Activated T-cell treated with anti-CD3 and anti-CD28 coated beads, Interleukin-2, amount 50 U/mL, for 1 hour (primary cell): ENCODE data around the gene ZSCAN1.

Source experiments
- DNase-seq: peaks from one replicate; pipeline ENCODE4 v3.0.0-alpha.2; 2020

ZSCAN1 gene

GRCh38 chr19:58042495-58043340, 8.9 kb downstream of the ZSCAN1 start:
- DNase-seq, result no peak

DNA sequence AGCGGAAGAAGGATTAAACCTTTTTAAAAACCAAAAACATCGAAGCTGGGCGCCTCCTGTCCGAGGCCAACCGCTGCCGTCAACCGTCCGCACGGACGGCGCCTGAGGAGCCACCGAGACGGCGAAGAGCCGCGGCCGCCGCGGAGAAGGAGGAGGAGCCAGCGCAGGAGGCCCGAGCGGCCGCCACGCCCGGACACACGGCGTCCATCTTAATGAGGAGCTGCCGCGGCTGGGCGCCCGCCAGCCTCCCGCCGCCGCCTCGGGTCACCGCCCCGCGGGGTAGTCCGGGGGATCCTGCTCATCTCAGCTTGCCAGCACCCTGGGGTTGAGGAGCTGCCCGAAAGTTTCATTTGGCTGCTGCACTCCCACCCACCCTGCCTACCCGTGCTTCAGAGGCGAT, 10.6 kb downstream of the ZSCAN1 start:
- DNase-seq, result no peak

GRCh38 chr19:58044886-58045285, 11.1 kb downstream of the ZSCAN1 start:
- no peak for DNase-seq

- DNase-seq, result no peak
Measured at GRCh38 chr19:58045411-58046050, 11.7 kb downstream of the ZSCAN1 start.

DNA sequence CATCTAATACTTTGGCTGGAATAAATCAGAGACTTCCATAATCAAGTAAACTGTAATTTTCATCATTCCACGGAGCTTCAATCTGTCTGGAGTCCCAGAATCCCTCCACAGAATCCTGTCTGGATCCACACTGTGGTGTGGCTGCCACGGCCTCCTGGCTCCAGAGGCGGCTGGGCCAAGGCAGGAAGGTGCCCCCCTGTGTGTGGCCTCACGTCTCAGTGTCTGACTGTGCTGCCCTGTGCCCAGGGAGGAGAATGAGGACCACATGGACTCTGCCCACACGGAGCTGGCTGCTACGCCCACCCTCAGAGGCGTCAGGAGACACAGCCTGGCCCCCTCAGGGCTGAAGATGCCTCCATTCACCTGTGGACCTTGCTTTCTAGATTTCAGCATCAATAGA, 13.0 kb downstream of the ZSCAN1 start:
- no peak for DNase-seq

- DNase-seq, result no peak
Measured at GRCh38 chr19:58047672-58048071, 13.8 kb downstream of the ZSCAN1 start.

DNA sequence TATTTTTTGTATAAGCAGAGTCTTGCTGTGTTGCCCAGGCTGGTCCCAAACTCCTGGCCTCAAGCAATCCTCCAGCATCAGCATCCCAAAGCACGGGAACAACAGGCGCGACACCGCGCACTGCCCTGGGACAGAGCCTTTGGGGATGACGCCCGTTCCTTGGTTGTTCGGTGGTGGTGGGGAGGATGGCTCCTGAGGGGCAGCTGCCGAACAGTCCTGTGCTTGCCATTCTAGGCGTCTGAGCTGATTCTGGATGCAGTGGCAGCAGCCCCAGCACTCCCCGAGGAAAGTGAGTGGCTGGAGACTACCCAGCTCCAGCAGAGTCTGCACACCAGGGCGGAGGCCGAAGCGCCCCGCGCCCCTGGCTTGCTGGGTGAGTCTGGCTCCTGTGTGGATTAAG, 18.4 kb downstream of the ZSCAN1 start:
- no peak for DNase-seq

- no peak for DNase-seq
Measured at GRCh38 chr19:58053480-58054156, 19.8 kb downstream of the ZSCAN1 start.

GRCh38 chr19:58054901-58055874, 21.4 kb downstream of the ZSCAN1 start:
- DNase-seq, result no peak

- DNase-seq, result no peak
Measured at GRCh38 chr19:58056261-58056660, 22.4 kb downstream of the ZSCAN1 start.

DNA sequence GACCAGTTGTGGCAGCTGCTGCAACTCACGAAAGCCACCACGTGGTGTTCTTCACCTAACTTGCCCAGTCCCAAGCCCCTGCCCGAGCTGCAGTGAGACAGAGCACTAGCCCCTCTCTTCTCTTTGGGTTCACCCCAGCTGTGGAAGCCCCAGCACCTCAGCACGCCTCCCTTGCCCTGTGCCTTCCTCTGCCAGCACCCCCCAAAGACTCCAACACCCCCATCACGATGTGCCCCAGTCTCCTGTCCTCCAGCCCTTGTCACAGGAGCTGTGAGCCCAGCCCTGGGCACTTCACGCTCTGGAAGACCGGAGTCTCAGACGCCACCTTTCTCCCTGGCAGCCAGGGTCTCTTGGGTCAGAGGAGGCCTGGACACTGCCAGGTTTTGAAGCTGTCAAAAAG, 23.0 kb downstream of the ZSCAN1 start:
- no peak for DNase-seq

GRCh38 chr19:58058467-58058866, 24.6 kb downstream of the ZSCAN1 start:
- no peak for DNase-seq

DNA sequence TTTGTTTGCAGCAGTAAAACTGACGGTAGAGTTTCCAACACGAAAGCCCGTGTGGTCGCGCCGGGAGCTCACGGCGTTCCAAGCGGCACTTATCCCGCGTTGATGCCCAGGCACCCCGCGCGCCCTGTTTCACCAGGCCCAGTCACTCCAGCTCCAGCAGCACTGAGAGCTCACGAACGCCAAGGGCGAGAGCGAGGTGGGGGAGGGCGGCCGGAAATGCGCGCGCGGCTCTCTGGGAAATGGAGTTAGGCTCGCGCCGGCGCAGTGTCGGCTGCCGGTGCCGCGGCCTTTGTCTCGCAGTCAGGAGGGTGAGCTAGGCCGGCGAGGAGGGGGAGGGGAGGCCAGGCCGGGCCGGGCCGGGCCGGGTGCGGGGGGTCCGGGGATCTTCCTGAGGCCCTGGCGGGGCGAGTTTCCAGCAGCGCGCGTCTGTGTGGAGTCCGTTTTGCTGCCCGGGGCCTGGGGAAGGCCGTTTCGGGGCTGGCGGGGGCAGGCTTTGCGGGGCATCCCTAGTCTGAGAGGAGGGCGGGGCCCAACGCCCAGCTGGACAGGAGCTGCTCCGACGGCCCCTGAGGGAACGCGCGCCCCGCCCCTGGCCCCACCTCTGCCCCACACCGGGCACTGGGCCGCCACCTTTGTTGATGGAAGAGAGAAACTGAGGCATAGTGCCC, 25.3 kb downstream of the ZSCAN1 start, which contains the start of gene ZNF135:
TSS of gene ZNF135 (plus strand) at position 280 of the 668 bp plus-strand sequence. CDS start 721 bp downstream, outside the sequence.
- DNase-seq, result peak; percentile 60

DNA sequence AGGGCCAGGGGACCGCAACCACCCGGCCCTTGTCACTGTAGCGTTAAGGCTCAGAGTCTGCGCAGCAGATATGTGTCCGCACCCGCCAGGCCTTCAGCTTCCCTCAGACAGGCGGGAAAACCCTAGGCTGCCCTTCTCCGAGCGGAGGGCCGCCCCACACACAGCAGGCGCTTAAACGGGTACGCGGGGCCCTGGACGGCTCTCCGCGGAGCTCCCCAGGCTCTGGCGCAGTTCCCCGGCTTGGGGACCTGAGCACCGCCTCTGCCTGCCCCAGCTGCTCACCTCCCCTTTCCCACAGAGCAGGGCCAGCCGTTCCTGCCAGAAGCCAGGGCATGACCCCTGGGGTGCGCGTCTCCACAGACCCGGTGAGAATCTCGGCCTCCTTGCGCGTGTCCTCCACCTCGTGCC, 25.9 kb downstream of the ZSCAN1 start:
- no peak for DNase-seq

DNA sequence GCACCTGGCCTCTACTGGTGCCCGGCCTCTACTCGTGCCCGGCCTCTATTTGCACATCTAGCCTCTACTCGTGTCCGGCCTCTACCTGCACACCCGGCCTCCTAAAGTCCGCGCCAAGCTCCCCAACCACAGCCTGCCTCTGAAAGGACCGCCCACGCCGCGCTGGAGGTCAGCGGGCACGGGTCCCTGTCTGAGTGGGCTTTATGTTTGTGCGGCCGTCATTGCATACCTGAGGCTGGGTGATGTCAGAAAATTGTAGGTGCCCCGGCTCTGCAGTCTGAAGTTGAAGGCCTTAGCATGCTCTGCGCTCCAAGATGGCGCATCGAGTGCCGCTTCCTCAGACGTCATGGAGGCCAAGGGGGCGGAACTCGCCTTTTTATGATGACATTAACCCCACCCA, 26.4 kb downstream of the ZSCAN1 start:
- DNase-seq, result no peak

DNA sequence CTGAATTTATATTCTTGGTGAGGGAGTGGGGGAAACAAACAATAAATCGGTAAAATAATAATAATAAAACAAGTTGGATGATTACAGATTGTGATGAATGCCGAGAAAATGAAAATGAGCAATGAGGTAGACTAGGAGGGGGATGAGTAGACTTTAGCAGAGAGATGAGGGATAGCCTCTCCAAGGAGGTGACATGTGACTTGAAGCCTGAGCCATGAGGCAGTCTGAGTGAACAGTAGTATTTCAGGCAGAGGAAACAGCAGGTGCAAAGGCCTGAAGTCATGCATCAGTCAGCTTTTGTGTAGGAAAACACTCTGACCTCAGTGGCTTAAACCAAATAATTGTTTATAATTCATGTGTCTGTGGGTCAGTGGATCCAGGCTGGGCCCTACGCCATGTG, 29.9 kb downstream of the ZSCAN1 start:
- no peak for DNase-seq

- DNase-seq, result no peak
Measured at GRCh38 chr19:58067240-58067912, 33.6 kb downstream of the ZSCAN1 start.

- no peak for DNase-seq
Measured at GRCh38 chr19:58079792-58080191, 46.0 kb downstream of the ZSCAN1 start.

DNA sequence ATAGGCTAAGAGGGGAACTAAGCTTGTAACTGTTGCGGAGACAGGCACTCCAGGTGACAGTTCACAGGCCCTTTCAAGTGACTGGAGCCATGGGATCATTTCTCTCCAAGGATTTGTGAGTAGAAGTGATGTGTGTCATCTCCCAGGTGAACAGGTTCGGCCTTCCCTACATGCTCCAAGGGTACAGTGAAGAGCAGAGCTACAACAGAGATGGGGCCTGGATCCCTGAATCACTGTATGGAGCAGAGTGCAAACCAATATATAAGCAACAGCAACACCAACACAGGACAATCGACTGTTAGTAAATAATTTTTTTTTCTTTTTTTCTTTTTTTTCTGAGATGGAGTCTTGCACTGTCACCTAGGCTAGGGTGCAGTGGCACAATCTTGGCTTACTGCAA, 49.2 kb downstream of the ZSCAN1 start:
- no peak for DNase-seq

DNA sequence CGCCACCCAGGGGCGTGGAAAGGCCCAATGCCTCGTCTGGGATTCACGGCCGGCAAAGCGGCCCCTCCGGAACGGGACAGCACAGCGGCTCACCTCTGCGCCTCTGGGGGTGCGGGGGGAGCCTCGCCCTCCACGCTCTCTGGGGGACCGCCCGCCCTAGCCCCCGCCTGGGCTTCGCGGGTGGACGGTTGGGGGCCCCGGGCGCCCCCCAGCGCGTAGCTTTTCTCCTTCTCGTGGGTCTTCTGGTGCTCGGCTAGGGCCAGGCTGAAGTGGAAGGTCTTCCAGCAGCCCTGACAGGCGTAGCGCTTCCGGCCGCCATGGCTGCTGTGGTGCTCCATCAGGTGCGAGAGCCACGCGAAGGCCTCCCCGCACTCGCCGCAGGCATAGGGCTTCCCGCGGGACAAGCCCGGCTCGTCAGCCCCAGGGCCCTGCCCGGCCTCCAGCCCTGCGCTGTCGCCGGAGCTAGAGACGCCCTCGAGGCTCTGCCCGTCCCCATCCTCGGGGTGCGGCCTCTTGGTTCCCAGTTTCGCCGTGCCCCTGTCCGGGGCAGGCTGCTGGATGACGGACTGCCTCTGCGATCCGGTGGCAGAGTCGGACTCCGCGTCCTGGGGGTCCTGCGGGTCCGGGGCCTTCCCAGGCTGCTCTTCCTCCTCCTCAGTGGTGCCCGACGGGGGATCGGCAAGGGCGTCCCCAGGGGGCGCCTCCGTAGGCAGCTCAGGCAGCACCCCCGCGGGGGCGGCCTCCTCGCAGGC, 50.9 kb downstream of the ZSCAN1 start:
- DNase-seq, result no peak
